Stimulated activated CD4-positive, alpha-beta T cell treated with anti-CD3 and anti-CD28 coated beads, Interleukin-4, amount 100 ng/mL, for 48 hours (primary cell): Measurements from ENCODE around the gene TMEM174.
"Not testable (repeated sequence)": the region's sequence is repeated elsewhere in the genome, so short reads cannot be mapped to it uniquely, and the experiment has no call there.

Experiments
- DNase-seq, 2 donors: peaks; one replicate each; pipeline ENCODE4 v3.0.0-alpha.2; 2020; ENCODE audit warnings: low read depth in 2 of 2

TMEM174 gene

GRCh38 chr5:73196201-73196600 is 23.2 kb downstream of the TMEM174 start:
- no peak for DNase-seq

GRCh38 chr5:73197637-73198257 is 24.8 kb downstream of the TMEM174 start:
- no peak for DNase-seq

GRCh38 chr5:73198833-73199592 is 26.0 kb downstream of the TMEM174 start:
- no peak for DNase-seq

GRCh38 chr5:73199671-73200070 is 26.7 kb downstream of the TMEM174 start:
- DNase-seq, result no peak

- DNase-seq, result peak; percentile 59 to 70
Measured at GRCh38 chr5:73201547-73202513, 28.8 kb downstream of the TMEM174 start.

- no peak for DNase-seq
Measured at GRCh38 chr5:73204332-73204731, 31.3 kb downstream of the TMEM174 start.

GRCh38 chr5:73204733-73205132 is 31.7 kb downstream of the TMEM174 start:
- no peak for DNase-seq

GRCh38 chr5:73205305-73205704 is 32.3 kb downstream of the TMEM174 start:
- DNase-seq, result no peak

- not testable (repeated sequence) for DNase-seq
Measured at GRCh38 chr5:73207239-73207638, 34.2 kb downstream of the TMEM174 start.

- not testable (repeated sequence) for DNase-seq
Measured at GRCh38 chr5:73209075-73209474, 36.1 kb downstream of the TMEM174 start.

GRCh38 chr5:73212693-73213092 is 39.7 kb downstream of the TMEM174 start:
- DNase-seq, result not testable (repeated sequence)

GRCh38 chr5:73213566-73213998 is 40.6 kb downstream of the TMEM174 start:
- peak in 1 of 2 donors; percentile 31 for DNase-seq

GRCh38 chr5:73214306-73214705 is 41.3 kb downstream of the TMEM174 start:
- no peak for DNase-seq

GRCh38 chr5:73214996-73215395 is 42.0 kb downstream of the TMEM174 start:
- DNase-seq, result no peak

- no peak for DNase-seq
Measured at GRCh38 chr5:73215531-73215890, 42.5 kb downstream of the TMEM174 start.

- DNase-seq, result peak; percentile 50 to 56
Measured at GRCh38 chr5:73215891-73216610, 43.1 kb downstream of the TMEM174 start.

- DNase-seq, result no peak
Measured at GRCh38 chr5:73218552-73219171, 45.7 kb downstream of the TMEM174 start.

- DNase-seq, result not testable (repeated sequence)
Measured at GRCh38 chr5:73219336-73219735, 46.3 kb downstream of the TMEM174 start.

- DNase-seq, result no peak
Measured at GRCh38 chr5:73221161-73221560, 48.2 kb downstream of the TMEM174 start.

- DNase-seq, result no peak
Measured at GRCh38 chr5:73221726-73222125, 48.7 kb downstream of the TMEM174 start.

GRCh38 chr5:73222173-73222572 is 49.2 kb downstream of the TMEM174 start:
- no peak for DNase-seq
